Dermis blood vessel endothelial cell (primary cell): ENCODE results near the gene DNMT3A. TPM values are rescaled to one million over a fixed set of nuclear protein-coding genes. Genes with fewer than 3 reads are reported as not detected.

ENCODE experiments used
- DNase-seq: peaks from one replicate; pipeline ENCODE4 v3.0.0; 2010
- total RNA-seq: library from RNA; depleted of rRNA; stranded (reverse); fragments of >200 nt; gene quantifications from 2 replicates; pipeline ENCODE4 v1.2.3, GENCODE V29; 2014

DNMT3A gene
- total RNA-seq, 1 donor from 2014 or later: 31.0 TPM

DNA sequence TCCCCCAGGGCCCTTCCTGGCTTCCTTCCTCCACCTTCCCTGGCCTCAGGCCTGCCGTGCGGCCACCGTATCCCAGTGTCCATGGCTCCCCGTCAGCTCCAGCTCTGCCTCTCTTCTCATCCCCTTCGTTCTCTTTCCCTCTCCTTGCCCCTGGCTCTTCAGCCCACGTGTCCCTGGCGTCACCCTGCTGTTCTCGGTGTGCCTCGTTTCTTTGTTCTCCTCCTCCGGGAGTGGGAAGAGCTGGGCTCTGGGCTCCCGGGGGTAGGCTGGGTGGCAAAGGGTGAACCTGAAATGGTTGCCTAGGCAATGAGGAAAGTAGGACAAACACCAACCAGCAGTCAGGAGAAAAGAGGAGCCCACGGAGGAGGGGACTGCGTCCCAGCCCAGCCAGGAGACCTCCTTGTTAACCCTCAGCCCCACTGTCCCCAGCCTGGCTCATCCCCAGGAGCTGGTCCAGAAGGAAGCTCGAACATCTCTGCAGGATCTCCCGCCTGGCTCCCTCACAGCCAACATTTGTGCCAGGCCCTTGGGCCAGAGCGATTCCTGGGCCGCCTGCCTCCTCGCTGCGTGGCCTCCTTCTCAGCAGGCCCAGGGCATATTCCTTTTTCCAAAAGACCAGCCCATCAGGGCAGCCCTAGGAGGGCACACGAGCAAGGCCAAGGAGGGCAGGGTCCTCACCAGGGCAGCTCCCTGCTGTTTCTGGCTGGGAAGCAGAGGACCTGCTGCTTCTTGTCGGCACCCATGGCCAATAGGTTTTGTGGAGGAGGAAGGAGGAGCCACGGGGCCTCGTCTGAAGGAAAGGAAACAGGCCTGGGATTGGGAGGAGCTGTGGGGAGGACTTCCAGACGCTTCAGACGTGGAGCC is 30.9 kb upstream of the DNMT3A start:
- no peak for DNase-seq

DNA sequence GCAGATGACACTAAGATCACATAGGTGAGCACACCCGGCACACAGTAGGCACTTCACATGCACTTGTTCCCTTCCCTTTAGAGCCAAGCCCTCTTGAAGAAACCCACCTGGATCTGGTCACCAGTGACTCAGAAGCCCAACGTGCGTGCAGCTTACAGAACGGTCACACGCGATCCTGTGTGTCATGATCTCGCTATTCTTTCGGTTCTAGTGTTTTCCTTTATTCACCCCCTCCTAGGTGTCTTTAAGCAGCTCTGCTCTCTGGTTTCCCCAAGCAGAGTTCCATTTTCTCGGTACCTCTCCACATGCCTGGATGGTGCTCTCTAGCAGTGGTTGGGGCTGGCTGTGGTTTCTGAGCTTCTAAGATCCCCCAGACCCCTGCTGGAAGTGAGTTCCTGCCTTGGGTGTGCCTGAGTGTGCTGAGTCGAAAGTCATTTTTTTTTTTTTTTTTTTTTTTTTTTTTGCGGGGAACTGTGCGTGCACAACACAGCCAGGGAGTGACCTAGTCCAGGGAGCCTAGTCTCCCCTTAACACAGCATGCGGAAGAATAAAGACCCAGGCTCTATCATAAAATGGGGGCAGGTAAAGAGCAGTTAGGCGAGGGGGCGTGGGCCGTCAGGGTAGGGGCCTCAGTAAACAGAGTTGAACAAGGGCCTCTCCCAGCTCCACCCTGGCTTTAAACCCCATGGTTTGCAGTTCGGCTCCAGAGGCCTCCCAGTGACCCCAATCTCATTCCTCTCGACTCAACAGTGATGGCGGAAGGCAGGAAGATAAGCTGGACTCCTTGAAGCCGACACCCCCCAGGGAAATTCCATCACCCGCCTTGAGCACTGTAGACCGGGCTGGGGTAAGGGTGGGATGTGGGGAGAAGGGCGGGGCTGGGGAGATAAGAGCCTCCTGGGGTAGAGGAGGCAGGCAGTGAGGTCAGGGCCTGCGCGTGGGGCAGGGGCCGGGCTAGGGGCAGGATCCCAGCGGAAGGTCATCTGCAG is 29.8 kb upstream of the DNMT3A start:
- DNase-seq: no peak

DNA sequence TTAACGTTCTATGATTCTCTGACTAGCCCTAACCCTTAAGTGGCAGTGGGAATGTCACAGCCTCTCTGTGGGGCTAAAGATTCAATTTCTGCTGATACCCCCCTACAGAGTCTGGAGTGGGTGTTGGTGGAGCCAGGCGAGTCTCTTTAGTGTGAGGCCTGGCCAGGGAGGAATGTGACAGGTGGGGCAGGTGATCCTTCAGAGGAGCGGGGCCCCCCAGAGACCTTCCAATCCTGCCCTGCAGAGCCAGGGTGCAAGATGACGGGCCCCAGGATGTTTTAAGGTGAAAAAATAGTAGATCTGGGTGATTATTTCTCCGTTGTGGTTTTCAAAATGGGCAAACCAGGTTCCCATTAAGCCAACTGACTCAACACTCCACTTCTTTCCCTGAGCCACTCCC is 28.2 kb upstream of the DNMT3A start:
- no peak for DNase-seq

DNA sequence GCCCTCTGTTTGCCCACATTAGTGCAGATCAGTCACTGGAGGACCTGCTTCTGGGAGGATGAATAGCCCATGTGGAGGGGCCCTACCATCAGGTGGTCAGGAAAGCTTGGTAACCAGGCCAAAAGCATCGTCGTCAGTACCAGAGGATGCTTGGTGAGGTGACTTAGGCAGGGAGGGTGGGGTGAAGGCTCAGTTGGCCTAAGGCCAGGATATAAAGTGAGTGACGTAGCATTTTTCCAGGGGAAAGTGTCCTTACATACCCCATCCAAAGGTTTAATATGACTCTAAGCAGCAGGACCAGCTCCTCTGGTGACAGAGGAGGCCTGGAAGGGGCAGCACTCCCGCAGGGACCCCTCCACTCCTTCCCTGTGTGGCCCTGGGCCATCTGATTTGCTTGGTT is 27.7 kb upstream of the DNMT3A start:
- no peak for DNase-seq

DNA sequence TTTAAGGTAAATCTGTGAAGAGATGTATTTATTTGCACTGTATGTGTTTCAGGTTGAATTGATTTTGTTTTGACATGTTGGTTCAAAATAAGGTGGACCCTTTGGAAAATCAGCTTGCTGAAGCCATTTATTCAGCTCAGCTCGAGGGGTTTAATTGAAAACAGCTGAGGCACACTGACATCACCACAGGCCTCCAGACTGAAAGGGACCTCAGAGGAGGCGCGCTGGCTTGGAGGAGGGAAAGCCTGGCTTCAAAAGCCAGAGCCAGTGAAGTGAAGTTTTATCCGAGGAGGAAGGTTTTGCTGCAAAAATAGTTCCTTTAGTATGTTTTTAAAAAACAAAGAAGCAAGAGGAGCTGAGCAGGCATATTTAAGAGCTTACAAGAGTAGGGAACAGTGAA is 26.9 kb upstream of the DNMT3A start:
- DNase-seq: no peak

DNA sequence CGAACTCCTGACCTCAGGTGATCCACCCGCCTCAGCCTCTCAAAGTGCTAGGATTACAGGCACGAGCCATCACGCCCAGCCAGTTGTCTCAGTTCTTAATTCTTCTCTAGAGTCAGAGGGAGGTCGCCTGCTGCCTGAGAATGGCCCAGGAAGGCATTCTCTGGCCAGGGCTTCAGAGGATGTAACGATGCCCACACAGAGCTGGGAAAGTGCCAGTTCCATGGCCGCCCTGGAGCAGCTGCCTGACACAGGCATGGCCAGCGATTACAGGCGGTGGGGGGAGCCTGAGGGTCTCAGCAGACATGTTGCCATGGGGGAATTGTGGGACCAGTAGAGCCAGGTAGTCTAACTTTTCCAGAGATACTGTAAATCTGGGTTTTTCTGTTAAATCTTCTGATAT is 25.6 kb upstream of the DNMT3A start:
- DNase-seq: no peak

DNA sequence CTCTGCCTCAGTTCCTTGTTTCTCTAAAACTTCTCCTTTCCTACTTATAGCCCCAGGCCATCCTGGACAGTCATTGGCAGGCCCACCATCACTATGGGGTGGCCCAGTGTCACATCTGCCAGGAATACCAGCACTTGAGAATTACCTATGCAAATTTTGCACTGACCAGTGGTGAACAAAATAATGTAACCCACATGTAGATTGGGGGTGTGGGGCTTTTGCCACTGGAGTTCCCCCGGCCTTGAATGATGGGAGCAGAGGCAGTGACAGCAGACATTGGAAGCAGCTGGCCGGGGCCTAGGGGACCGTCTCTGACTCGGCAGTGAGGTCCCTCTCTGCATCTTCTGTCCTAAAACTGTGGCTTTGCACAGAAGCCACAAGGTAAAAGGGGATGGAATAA is 24.9 kb upstream of the DNMT3A start:
- no peak for DNase-seq

DNA sequence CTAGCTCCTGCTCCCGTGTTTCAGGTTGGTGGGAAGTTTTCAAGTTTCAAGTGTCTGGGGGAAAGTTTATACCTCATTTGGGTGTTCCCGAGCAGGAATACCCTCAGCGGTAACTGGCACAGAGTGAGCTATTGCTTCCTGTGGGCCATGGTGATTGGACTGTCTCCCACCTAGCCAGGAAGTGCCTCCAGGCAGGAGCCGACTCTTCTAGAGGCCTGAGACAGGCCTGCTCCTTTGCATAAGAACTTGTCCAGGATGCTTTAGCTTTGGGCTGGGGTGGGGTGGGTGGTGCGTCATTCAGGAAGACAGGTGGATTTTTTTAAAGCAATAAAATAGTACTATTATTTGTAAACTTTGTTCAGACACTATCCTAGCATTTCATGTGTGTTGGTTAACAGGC is 23.5 kb upstream of the DNMT3A start:
- peak; percentile 23 for DNase-seq

DNA sequence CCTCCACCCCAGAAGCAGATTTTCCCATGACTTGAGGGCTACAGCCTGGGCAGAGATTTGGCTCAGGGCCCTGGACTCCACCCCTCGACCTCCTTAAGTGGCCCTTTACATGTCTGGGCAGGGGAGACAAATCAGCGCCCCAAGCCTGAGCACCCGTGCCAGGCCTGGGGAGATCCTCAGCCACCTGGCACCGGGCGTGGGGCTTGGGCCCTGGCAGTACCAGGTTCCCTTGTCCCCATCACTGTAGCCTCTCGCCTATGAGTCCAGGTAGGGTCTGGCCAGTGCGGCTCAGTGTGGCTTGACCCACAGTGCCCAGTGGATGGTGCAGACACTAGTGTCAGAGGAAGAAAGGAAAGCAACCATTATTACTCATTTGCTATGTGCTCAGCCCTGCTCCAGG is 22.0 kb upstream of the DNMT3A start:
- no peak for DNase-seq

DNA sequence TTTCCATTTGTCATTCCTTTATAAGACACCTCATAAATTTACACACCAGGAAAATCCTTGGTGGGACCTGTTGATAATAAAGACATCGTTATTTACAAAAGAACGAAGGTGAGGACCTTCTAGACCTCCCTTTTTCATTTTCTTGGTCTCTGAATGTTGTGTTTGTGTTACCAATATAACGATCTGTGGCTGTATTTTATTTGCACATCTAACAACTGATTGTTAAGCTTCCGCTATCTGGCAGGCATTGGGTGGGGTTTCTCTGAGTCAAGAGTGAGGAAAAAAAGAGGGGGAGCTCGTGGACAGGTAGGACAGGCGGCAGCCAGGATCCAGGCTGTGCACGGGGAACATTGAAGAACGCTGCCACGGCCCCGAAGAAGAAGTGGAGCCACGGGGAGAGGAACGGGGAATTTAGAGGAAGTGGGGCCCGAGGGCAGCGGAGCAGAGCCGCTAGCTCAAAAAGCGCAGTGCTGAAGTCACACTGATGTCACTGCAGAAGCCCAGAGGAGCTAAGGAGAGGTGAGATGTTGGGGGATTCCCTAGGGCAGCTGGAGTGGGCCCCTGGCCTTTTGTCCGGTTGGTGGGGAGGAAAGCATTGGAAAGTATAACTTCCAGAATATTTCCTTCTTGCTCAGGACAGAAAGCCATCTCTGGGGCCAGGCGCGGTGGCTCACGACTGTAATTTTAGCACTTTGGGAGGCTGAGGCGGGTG is 20.9 kb upstream of the DNMT3A start:
- peak; percentile 27 for DNase-seq

DNA sequence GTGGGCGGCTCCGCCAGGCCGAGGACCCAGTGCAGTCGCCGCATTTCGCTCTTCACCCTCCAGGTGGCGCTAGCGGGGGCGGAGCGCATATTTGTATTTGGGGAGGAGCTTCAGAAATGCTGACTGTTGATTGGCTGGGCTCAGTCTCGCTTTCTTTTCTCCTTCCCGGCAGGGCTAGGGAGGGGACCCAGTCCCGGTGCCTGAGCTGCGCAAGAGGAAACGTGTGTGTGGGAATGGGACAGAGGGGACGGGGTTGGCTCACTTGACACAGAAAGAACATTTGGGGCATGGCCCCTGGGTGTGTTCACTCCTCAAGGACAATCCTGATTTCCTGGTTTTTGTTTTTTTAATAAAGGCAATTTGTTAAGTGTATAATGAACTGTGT is 20.3 kb upstream of the DNMT3A start:
- peak; percentile 95 for DNase-seq

DNA sequence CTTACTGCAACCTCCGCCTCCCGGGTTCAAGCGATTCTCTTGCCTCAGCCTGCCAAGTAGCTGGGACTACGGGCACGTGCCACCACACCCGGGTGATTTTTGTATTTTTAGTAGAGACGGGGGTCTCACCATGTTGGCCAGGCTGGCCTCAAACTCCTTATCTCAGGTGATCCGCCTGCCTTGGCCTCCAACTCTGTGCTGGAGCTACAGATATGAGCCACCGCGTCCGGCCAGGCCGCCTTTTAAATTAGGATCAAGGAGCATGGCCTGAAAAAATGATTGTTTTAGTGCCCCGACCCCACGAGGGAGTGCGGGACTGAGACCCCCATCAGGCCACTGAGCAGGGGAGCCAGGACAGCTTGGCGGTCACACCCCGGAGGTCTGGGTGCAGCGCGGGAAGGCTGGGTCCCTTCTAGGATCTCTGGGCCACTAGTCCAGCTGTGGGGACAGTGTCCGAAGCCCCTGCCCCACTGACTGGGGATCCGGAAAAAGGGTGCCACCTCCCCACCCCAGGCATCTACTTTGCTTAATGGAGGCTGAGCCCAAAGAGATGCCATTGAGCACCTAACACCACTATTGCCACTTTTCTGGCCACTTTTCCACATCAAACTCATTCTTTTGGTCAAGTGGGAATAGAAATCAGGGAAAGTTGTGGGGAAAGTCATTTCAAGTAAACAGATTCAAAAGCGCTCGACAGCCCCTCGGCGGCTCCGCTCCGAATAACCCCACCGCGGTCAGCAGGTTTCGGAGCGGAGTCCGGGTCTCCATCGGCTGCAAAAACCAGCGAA is 19.7 kb upstream of the DNMT3A start:
- DNase-seq: no peak

DNA sequence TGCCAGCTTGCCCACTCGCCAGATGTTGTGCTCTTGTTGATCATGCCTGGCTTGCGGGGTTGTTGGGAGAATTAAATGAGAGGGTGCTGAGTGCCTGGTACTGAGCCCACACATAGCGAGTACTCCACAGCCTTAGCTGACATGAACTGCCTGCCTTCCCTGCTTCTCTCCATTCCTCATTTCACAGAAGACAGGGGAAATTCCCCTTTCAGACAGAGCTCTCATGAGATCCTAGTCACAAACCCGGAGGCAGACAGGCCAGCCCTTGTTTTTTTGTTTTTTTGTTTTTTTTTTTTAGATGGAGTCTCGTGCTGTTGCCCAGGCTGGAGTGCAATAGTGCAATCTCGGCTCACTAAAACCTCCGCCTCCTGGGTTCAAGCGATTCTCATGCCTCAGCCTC is 17.1 kb upstream of the DNMT3A start:
- DNase-seq: no peak

DNA sequence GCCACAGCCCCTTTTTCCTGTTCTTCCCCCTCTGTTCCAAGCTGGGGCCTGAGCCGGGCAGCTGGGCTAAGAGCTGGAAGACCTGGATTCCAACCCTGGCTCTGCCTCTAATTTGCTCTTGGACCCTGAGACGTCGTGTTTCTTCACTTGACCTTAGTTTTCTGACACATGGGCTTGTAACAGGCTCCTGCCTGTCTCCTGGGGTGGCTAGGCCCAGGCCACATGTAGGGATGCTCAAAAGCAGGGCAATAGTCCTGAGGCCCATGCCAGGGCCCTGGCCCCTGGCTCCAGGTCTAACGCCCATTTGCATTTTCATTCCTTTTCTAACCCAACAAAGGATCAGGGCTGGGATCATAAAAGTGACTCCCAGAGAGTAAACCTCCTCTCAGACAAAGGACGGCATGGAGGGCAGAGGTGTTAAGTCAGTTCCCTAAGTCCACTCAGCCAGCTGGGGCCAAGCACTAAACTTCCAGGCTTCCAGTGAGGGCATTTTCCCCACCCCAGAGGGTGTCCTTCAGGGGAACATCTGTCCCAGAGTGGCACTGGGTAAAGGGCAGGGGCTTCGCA is 16.6 kb upstream of the DNMT3A start:
- no peak for DNase-seq

DNA sequence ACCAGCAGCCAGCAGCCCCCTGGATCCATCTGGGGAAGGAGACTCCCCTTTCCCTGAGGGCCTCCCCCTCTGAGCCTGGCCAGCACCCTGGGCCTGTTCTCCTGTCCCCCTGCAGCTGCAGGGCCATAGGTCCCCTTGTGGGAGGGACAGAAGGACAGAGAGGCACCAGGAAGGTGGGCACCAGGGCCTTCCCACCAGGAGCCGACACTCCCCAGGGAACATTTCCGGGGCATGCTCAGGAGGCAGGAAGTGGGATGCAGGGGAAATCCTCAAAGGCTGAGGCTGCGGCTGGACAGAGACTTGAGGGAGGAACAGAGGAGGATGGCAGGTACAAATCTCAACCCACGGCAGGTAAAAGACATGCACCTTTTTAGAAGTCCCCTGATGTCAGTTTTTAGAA is 14.4 kb upstream of the DNMT3A start:
- no peak for DNase-seq

DNA sequence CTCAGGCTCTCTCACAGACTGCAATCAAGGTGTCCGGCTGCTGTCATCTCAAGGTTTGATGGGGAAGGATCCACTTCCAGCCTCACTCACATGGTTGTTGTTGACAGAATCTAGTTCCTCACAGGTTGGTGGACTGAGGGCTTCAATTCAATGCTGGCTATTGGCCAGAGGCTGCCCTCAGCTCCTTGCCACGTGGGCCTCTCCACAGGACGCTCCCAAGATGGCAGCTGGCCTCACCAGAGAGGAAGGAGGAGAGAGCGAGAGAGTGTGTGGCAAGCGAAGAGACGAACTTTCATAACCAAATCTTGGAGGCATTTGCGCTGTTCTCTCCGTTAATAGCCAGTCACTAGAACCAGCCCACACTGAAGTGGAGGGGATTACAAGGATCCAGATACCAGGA is 13.5 kb upstream of the DNMT3A start:
- no peak for DNase-seq

DNA sequence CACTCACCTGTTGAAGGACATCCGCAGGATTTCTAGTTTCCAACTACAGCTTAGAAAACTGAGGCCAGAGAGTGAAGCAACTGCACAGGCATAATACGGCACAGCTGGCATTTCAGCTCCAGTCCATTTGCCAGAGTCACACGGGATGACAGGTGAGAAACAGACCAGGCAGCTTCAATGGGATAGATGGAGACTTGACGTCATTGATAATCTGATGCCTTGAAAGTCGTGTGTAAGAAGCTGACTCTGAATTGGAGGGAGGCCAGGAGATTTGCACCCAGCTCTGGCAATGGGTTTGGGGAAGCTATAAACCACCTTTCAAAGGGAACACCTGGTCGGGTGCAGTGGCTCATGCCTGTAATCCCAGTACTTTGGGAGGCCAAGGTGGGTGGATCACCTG is 12.4 kb upstream of the DNMT3A start:
- DNase-seq: no peak

DNA sequence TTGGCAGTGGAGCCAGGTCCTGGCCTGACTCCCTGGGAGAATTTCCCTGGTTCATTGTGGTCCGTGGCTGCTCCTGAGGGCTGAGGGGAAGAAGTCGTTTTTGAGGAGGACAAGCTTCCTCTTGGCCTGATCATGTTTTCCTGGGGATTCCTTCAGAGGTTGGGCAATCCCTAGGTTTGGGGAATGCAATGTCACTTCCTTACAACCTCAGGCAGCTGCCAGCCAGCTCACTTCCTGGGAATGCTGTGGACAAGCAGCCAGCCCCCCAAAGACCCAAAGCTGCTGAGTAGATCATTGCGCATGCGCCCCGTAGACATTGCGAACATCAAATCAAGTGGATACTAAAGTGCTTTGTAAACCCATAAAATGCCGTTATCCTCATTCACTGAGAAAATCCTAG is 7.7 kb upstream of the DNMT3A start:
- no peak for DNase-seq

DNA sequence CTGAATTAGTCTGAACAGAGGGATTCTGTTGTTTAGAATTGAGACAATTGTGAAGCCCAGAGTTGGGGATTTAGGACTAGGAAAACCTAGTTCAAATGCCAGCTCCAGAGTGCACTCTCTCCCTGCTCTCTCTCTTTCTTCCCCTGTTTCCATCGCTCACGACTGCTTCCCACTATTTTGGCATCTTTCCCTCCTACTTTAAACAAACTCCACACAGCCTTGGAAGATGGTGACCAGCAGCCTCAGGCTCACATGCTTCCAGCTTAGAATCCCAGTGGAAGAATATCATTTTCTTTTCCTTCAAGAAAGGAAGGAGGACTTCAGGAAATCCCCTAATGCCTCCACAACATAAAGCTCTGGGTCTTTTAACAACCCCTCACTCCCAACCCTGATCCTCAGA is 6.1 kb upstream of the DNMT3A start:
- no peak for DNase-seq

DNA sequence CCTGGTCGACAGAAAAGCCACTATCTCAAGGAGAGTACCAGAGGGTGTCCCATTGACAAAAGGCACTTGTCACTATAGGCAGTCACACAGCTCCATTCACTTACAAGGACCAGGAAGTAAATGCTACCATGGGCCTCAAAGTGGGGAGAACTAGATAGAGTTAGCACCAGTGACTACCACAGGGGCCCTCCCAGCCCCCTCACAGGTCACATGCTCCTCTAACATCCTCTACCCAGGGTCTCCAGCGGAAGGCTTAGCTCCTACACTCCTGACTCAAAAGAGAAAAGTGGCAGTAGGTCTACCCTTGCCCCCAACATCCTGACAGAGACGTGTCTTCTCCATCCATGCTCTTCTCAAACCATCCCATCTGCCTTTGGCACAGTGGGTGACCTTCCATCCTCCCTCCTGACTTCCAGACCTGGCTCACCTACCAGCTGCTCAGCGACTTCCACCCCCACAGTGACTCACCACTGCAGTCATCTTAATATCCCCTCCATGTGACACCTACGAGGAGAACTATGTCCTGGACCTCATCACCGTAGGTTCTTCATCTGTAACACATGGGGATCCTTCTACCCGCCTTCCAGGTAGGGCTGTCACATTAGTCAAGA is 5.6 kb upstream of the DNMT3A start:
- peak; percentile 33 for DNase-seq

DNA sequence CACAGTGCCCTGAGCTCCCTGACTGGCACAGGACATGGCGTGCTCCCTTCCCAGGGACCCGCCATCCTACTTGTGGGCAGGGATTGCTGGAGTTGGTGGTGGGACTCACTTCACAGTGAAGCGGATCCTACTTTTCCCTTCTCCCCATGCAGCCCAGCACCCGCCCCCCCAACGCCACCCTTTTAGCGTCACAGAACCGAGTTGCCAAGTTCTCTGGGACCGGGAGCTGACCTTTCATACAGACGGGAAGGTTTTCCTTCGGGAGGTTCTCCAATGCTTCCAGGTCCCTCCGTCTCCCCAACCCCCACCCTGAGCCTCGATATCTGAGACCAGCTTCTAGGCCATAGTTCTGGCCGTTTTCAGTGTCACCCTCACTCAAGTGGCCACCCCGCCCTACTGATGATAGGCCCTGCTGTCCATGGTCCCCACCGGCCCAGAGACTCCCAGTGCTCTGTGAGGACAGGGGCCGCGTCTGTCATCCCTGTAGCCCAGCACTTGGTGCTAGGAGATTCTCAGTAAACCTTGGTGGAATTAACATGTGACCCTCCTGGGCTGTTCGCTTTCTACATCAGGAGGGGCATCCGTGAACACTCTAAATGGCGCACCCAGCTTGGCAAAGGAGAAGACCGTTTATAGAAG is 1.6 kb upstream of the DNMT3A start:
- DNase-seq: no peak
